SK-N-SH (cell line): ENCODE data around the gene ID2.

Experiments used
- CTCF ChIP-seq: fragments of 200-600 bp; sonication (generic); IDR thresholded peaks from 2 replicates; pipeline ENCODE4 v1.6.1; 2017; ENCODE audit warnings: antibody characterized with exemption, mild to moderate bottlenecking, moderate library complexity
- ELF1 ChIP-seq: IDR thresholded peaks from 2 replicates; pipeline ENCODE4 v1.4.0; 2012
- EP300 ChIP-seq, 2 experiments: IDR thresholded peaks; 2 replicates each; pipeline versions ENCODE4 v1.4.0 to v1.6.1; 2012; ENCODE audit warnings: borderline replicate concordance in 1 of 2, low read depth in 1 of 2, low read length in 1 of 2
- EZH2phosphoT487 ChIP-seq: fragments of 200-600 bp; sonication (generic); IDR thresholded peaks from 2 replicates; pipeline ENCODE4 v1.6.1; 2017; ENCODE audit warnings: low read depth, mixed run types, mild to moderate bottlenecking, antibody characterized with exemption, moderate library complexity, borderline replicate concordance
- RAD21 ChIP-seq: IDR thresholded peaks from 2 replicates; pipeline ENCODE4 v1.6.1; 2012; ENCODE audit warnings: mild to moderate bottlenecking, low read length
- RCOR1 ChIP-seq: fragments of 150-350 bp; IDR thresholded peaks from 2 replicates; pipeline ENCODE4 v1.6.1; 2017; ENCODE audit warnings: antibody characterized with exemption, low read length
- REST ChIP-seq: IDR thresholded peaks from 2 replicates; pipeline ENCODE4 v1.6.1; 2012; ENCODE audit warnings: mild to moderate bottlenecking, low read depth, low read length, moderate library complexity

GRCh38 chr2:8691859-8692437 lies 10.1 kb downstream of the ID2 start:
- TF ChIP-seq CTCF, result no peak
- no peak for TF ChIP-seq REST
- TF ChIP-seq EP300 (IDR thresholded peaks at IDR 0.05; ENCODE audit: borderline replicate concordance in 1 of 2, low read depth in 1 of 2, low read length in 1 of 2), result no peak
- TF ChIP-seq EZH2phosphoT487, result no peak
- TF ChIP-seq ELF1, result no peak
- no peak for TF ChIP-seq RCOR1
- TF ChIP-seq RAD21, result no peak
